ENCODE data around the gene GPR17. TPM values are rescaled to one million over a fixed set of nuclear protein-coding genes. Genes with fewer than 3 reads are reported as not detected.
A peak's percentile ranks its signal among the peaks of the same experiment; 100 is the strongest.

GPR17 gene
- total RNA-seq, 8 experiments from 2014 or later: 0.27 to 1.7 (median 0.45) TPM; not detected in 1

- in situ Hi-C loops (cut with MboI; ENCODE audit: low pct_unique_long_range_greater_than_20kb in 2 of 9, low sequenced_read_pairs in 9 of 9, unreplicated experiment in 9 of 9): no loop called here
- no peak overlapping the region for H3K27ac ChIP-seq
- no peak overlapping the region for H3K4me3 ChIP-seq
- WGBS, 10 experiments: 63% methylated on average over 3 of the region's 18 CpGs; no CpG with 5 or more reads in 9 of the 10 experiments
- ATAC-seq (replicated peaks in 6 of 8): no peak
- no peaks in the 10 kb centered on the region for H3K4me1 ChIP-seq (replicated peaks in 1 of 2)
Measured at GRCh38 chr2:127627740-127628571, 18.0 kb upstream of the GPR17 start.

- no peak for ATAC-seq (replicated peaks in 6 of 8)
- no peaks in the 10 kb centered on the region for H3K4me1 ChIP-seq (replicated peaks in 1 of 2)
- in situ Hi-C loops (cut with MboI; ENCODE audit: low pct_unique_long_range_greater_than_20kb in 2 of 9, low sequenced_read_pairs in 9 of 9, unreplicated experiment in 9 of 9): no loop called here
- no peak overlapping the region for H3K27ac ChIP-seq
- H3K4me3 ChIP-seq: no peak overlapping the region
- 49 to 100% (median 63%) methylated on average over 1 to 4 of the region's 17 CpGs; no CpG with 5 or more reads in 5 of the 10 experiments for WGBS, 10 experiments
Measured at GRCh38 chr2:127628767-127629614, 17.0 kb upstream of the GPR17 start.

DNA sequence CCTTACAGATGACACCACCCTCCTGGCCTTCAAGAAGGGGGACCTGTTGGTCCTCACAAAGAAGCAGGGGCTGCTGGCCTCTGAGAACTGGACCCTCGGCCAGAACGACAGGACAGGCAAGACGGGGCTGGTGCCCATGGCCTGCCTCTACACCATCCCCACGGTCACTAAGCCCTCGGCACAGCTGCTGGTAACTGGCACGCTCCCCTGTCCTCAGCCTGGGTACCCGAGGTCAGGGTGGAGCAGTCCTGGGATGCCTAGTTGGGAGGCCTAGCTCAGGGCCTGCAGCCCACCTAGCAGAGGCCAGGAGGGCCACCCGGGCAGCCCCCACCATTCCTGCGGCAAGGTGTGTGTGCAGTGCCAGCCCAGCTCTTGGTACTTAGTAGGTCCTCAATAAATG is 16.3 kb upstream of the GPR17 start:
- Histone ChIP-seq H3K4me1 (replicated peaks in 1 of 2) (no peaks in the 10 kb centered on the region), H3K27ac (no peak overlapping the region), H3K4me3 (no peak overlapping the region)
- no peak for ATAC-seq (replicated peaks in 6 of 8)
- in situ Hi-C loops (cut with MboI; ENCODE audit: low pct_unique_long_range_greater_than_20kb in 2 of 9, low sequenced_read_pairs in 9 of 9, unreplicated experiment in 9 of 9): no loop called here
- WGBS, 10 experiments: 90 to 100% methylated on average over 1 to 2 of the region's 9 CpGs; no CpG with 5 or more reads in 8 of the 10 experiments

- peak in 1 of 8 experiments; percentile 22 for ATAC-seq (replicated peaks in 6 of 8)
- no peak overlapping the region for H3K4me3 ChIP-seq
- H3K27ac ChIP-seq: no peak overlapping the region
- 70 to 80% methylated on average over 1 to 2 of the region's 10 CpGs; no CpG with 5 or more reads in 8 of the 10 experiments for WGBS, 10 experiments
- in situ Hi-C loops (cut with MboI; ENCODE audit: low pct_unique_long_range_greater_than_20kb in 2 of 9, low sequenced_read_pairs in 9 of 9, unreplicated experiment in 9 of 9): no loop called here
- H3K4me1 ChIP-seq (replicated peaks in 1 of 2): no peaks in the 10 kb centered on the region
Measured at GRCh38 chr2:127630096-127630863, 15.7 kb upstream of the GPR17 start.

DNA sequence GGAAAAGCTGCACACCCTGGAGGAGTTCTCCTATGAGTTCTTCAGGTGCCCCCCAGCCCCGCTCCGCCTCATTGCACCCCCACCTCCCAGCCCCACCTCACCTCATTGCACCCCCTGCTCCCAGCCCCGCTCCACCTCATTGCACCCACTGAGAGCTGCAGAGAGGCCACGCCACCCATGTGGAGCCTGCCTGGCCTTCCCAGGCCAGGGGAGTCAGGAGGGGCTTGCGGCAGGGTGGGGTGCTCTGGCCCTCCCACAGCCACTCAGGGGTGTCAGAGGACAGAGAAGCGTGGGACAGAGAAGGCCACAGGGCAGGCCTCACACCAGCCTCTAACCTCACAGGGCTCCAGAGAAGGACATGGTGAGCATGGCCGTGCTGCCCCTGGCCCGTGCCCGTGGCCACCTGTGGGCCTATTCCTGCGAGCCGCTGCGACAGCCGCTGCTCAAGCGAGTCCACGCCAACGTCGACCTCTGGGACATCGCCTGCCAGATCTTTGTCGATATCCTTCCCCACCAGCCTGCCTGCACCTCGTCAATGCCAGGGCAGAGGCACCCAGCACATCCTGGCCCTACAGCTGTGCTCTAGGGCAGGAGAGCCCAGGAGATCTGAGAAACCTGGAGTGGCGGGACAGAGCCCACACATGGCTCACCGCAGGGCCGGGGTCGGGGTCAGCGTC is 15.0 kb upstream of the GPR17 start:
- H3K27ac ChIP-seq: no peak overlapping the region
- in situ Hi-C loops (cut with MboI; ENCODE audit: low pct_unique_long_range_greater_than_20kb in 2 of 9, low sequenced_read_pairs in 9 of 9, unreplicated experiment in 9 of 9): no loop called here
- no peak for ATAC-seq (replicated peaks in 6 of 8)
- no peaks in the 10 kb centered on the region for H3K4me1 ChIP-seq (replicated peaks in 1 of 2)
- 67 to 100% (median 85%) methylated on average over 2 to 4 of the region's 25 CpGs; no CpG with 5 or more reads in 5 of the 10 experiments for WGBS, 10 experiments
- H3K4me3 ChIP-seq: no peak overlapping the region

DNA sequence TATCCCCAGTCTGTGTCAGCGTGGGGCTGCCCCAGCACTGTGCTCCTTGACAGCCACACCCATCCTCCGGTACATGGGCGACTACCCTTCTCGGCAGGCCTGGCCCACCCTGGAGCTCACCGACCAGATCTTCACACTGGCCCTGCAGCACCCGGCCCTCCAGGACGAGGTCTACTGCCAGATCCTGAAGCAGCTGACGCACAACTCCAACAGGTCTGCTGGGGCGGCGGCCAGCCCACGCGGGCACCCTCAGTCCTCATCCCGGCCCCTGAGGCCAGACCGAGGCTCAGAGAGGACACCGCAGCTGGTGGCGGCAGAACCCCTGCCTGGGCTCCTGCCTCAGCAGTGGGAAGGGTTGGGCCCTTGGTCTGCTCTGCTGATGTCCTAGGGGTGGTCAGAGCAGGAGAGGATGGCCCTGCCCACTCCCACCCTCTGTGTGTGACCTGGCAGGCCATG is 14.4 kb upstream of the GPR17 start:
- Histone ChIP-seq H3K4me1 (replicated peaks in 1 of 2) (no peaks in the 10 kb centered on the region), H3K4me3 (no peak overlapping the region), H3K27ac (no peak overlapping the region)
- in situ Hi-C loops (cut with MboI; ENCODE audit: low pct_unique_long_range_greater_than_20kb in 2 of 9, low sequenced_read_pairs in 9 of 9, unreplicated experiment in 9 of 9): no loop called here
- 87 to 100% (median 93%) methylated on average over 1 to 4 of the region's 16 CpGs; no CpG with 5 or more reads in 6 of the 10 experiments for WGBS, 10 experiments
- no peak for ATAC-seq (replicated peaks in 6 of 8)

DNA sequence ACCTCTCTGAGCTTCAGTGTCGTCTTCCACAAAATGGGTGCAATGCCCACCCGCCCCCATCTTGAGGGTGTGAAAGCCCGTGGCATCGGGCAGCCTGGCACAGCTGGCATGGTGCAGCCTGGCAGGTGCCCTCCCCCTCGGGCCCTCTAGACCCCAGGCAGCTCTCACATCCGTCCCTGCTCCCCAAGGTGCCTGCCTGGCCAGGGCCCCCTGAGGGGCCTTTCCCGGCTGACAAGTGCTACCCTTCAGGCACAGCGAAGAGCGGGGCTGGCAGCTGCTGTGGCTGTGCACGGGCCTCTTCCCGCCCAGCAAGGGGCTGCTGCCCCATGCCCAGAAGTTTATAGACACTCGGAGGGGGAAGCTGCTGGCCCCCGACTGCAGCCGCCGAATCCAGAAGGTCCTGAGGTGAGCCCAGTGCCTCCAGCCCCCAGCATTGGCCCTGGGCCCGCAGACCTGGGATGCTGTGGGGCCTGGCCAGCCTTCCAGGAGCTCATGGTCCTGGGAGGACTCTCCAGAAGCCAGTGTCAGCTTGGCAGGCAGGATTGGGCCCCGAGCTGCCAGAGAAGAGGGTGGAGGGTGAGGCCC is 13.9 kb upstream of the GPR17 start:
- ATAC-seq (replicated peaks in 6 of 8): no peak
- in situ Hi-C loops (cut with MboI; ENCODE audit: low pct_unique_long_range_greater_than_20kb in 2 of 9, low sequenced_read_pairs in 9 of 9, unreplicated experiment in 9 of 9): no loop called here
- 60 to 100% (median 80%) methylated on average over 1 to 7 of the region's 17 CpGs; no CpG with 5 or more reads in 6 of the 10 experiments for WGBS, 10 experiments
- Histone ChIP-seq H3K4me1 (replicated peaks in 1 of 2) (peaks cover under 1% of the 10 kb centered on the region in 2 donors), H3K4me3 (no peak overlapping the region), H3K27ac (no peak overlapping the region)

DNA sequence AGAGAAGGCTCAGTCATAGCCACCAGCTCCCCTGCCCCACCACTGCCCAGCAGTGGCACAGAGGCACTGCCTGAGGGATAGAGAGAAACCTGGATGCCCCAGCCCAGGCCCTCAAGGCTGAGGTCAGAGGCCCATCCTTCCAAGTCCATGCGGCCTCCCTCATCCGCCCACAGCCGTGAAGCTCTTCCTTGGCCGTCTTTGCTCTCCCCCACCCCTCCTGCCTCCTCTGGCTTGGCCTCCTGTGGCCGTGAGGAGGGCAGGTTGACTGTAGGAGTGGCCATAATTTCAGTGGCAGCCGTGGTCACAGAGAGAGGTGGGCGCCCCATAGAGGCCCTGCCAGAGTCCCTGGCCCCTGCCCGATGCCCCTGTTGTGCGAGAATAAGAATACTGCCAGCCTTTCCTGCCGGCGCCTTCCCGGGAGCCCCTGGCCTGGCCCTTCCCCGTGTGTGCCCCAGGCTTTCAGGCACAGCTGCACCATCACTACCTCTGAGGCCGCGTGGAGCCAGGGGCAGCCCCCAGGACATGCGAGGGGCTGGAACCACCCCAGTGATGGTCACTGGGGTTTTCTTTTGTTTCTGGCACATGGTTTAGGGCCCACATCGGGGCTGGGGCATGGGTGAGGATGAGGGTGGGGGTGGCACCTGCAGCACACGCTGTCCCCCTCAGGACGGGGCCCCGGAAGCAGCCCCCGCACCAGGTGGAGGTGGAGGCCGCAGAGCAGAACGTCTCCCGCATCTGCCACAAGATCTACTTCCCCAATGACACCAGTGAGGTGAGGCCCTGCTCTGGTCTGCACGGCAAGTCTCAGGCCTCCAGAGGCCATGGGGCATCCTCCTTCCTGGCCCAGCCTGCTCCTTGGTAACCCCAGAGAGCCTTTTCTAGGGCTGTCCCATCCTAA is 13.1 kb upstream of the GPR17 start:
- in situ Hi-C loops (cut with MboI; ENCODE audit: low pct_unique_long_range_greater_than_20kb in 2 of 9, low sequenced_read_pairs in 9 of 9, unreplicated experiment in 9 of 9): no loop called here
- WGBS, 10 experiments: 75 to 100% methylated on average over 1 to 2 of the region's 25 CpGs; no CpG with 5 or more reads in 8 of the 10 experiments

DNA sequence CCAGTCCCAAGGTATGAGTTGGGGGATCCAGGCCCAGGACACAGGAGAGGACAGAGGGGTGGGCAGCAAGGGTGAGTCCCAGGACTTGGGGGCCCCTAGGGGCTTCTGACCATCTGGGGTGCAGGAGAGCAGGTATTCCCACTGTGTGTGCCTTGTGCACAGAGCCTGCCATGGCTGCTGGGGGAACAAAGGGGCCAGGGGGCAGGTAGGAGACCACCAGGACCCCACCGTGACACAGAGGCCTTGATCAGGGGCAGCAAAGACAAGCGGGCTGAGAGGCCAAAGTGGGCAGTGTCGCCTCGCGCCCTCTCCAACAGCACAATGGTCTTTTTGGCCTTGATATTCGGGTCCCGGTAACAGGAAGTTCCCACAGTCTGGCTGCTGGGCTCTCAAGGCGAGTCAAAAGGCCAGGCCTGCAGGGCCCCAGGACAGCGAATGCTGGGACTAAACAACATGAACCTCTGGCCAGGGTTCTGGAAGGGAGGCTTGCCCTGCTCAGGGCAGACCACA is 12.3 kb upstream of the GPR17 start:
- in situ Hi-C loops (cut with MboI; ENCODE audit: low pct_unique_long_range_greater_than_20kb in 2 of 9, low sequenced_read_pairs in 9 of 9, unreplicated experiment in 9 of 9): no loop called here
- no peak for ATAC-seq (replicated peaks in 6 of 8)
- Histone ChIP-seq H3K4me3 (no peak overlapping the region), H3K27ac (no peak overlapping the region), H3K4me1 (replicated peaks in 1 of 2) (peaks cover 10 to 11% of the 10 kb centered on the region in 2 donors)
- 80 to 100% (median 100%) methylated on average over 1 of the region's 9 CpGs; no CpG with 5 or more reads in 7 of the 10 experiments for WGBS, 10 experiments

More for the DNA sequence above, 13.1 kb upstream of the GPR17 start:
- no peak for ATAC-seq (replicated peaks in 6 of 8)
- Histone ChIP-seq H3K4me3 (no peak overlapping the region), H3K4me1 (replicated peaks in 1 of 2) (peaks cover 8% of the 10 kb centered on the region in 2 donors), H3K27ac (no peak overlapping the region)

GRCh38 chr2:127634066-127634617 is 11.8 kb upstream of the GPR17 start:
- ATAC-seq (replicated peaks in 6 of 8): peak in 1 of 8 experiments; percentile 21
- in situ Hi-C loops (cut with MboI; ENCODE audit: low pct_unique_long_range_greater_than_20kb in 2 of 9, low sequenced_read_pairs in 9 of 9, unreplicated experiment in 9 of 9): no loop called here
- WGBS, 10 experiments: 70 to 100% methylated on average over 1 to 2 of the region's 16 CpGs; no CpG with 5 or more reads in 8 of the 10 experiments
- Histone ChIP-seq H3K4me1 (replicated peaks in 1 of 2) (peaks cover 10 to 11% of the 10 kb centered on the region in 2 donors), H3K27ac (no peak overlapping the region), H3K4me3 (no peak overlapping the region)

Measured in motor neuron (in vitro differentiated cells).